RWPE1 (cell line): ENCODE data around the gene RAB31.

Experiments used
- CTCF ChIA-PET: fragments of 350-600 bp; sonication (Branson Sonifier 250); formaldehyde crosslinking; extraction: SDS; loops from one replicate; lab custom pipeline; 2021; lab: Yijun Ruan, JAX
- POLR2A ChIA-PET: fragments of 400-600 bp; formaldehyde crosslinking; extraction: SDS; loops from one replicate; lab custom pipeline; 2020; ENCODE audit warnings: antibody characterized with exemption; ENCODE audit not compliant: low non-redundant PET; lab: Yijun Ruan, JAX
- DNase-seq: peaks from one replicate; pipeline ENCODE4 v3.0.0; 2012; ENCODE audit warnings: low spot score
- H3K27ac ChIP-seq: fragments of 450-650 bp; 2 replicates; pipeline ENCODE4 v1.5.1; 2017
- CTCF ChIP-seq: fragments of 450-650 bp; conservative IDR thresholded peaks from 2 replicates; pipeline ENCODE4 v1.5.1; 2017; ENCODE audit warnings: low read depth, mild to moderate bottlenecking

The RAB31 gene

GRCh38 chr18:9845256-9845655 lies 137.2 kb downstream of the RAB31 start:
- POLR2A ChIA-PET = no interaction called here
- CTCF ChIA-PET = interaction anchor here (0.6 to 1.2 kb wide), 2 partner anchors 19 to 137 kb away, joined by 3 read pairs; partner anchors contain the start of gene RAB31
- H3K27ac ChIP-seq = no peak overlapping the region
- DNase-seq = no peak
- TF ChIP-seq CTCF = no peak

- H3K27ac ChIP-seq = no peak overlapping the region
- POLR2A ChIA-PET = no interaction called here
- CTCF ChIA-PET = interaction anchor here (0.6 to 1.2 kb wide), 2 partner anchors 18 to 138 kb away, joined by 3 read pairs; partner anchors contain the start of gene RAB31
- DNase-seq = no peak
- TF ChIP-seq CTCF = no peak
These were observed 138.2 kb downstream of the RAB31 start for GRCh38 chr18:9846162-9846925.

- TF ChIP-seq CTCF = no peak
- H3K27ac ChIP-seq = no peak overlapping the region
- ChIA-PET POLR2A (no interaction called here), CTCF (no interaction called here)
- no peak for DNase-seq
These were observed 140.2 kb downstream of the RAB31 start for GRCh38 chr18:9848170-9848879.

DNA sequence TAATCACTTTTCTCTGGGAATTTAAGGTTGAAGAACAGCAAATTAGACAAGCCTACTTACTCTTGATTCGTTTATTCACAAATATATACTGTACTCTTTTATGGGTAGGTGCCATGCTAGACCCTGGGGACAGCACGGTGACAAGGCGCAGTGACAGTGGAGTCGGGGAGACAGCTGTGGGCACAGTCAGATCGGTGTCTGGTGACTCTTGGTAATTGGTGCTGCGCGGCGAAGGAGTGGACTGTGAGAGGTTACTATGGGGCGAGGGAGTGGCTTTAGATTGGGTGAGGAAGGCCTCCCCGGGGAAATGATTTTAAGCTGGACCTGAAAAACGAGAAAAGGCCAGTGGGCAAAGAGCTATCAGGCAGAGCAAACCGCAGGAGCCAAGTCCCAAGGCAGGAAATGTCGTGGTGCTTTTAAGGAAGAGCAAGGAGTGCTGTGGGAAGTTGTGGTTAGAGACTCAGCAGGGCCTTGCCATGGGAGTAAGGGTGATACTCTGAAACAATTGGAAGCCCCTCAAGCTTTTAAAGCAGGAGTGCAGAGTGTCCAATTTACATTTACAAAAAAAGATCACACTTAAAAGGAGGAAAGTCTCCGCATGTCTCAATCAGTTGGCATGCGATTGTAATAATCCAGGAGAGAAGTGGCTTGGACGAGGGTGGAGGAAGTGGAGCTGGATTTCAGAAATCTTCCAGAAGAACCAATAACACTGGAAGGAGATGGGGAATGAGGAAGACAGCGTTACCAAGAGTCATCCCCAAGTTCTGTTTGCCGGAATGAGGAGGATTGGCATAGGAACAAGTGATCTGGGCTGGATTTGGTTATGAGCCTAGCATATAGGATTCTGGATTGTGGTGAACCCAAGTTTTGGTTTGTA lies 141.5 kb downstream of the RAB31 start:
- no peak for TF ChIP-seq CTCF
- ChIA-PET CTCF (interaction anchor here (0.6 kb wide), 1 partner anchor 14 kb away, joined by 3 read pairs; no protein-coding TSS in a partner anchor), POLR2A (no interaction called here)
- no peak overlapping the region for H3K27ac ChIP-seq
- no peak for DNase-seq

DNA sequence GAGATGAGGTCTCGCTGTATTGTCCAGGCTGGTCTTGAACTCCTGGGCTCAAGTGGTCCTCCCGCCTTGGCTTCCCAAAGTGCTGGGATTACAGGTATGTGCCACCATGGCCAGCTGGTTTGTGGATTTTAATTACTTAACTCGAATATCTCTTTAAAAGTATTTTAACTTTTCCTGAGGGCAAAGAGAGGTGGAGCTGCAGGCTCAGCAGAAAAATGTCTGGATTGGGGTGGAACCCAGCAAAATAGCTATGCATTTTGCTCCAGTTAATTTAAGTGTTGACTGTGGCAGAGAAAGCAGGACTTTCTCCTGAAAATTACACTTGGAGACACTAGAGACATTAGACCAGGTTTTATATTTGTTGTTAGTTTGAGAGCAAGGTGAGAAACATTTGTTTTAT lies 142.2 kb downstream of the RAB31 start:
- DNase-seq = no peak
- no peak for TF ChIP-seq CTCF
- ChIA-PET POLR2A (no interaction called here), CTCF (interaction anchor here (0.6 kb wide), 1 partner anchor 15 kb away, joined by 3 read pairs; no protein-coding TSS in a partner anchor)
- H3K27ac ChIP-seq = no peak overlapping the region; the same call in 1 of the 2 replicates

DNA sequence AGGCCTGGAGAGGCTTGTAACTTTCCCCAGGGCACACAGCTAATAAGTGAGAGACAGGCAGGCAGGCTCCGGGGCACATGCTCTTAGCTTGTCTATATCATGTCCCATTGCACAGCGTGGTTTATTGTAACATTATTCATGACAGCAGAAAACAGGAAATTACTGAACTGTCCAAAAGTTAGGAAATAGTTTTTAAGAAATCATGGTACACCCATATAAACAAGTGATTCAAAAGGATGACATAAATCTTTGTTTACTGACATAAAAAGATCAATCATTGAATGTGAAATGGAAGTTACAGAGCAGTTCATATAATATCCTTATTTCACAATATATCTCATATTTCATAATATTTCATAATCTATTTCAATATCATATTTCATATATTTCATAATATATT lies 143.4 kb downstream of the RAB31 start:
- TF ChIP-seq CTCF = no peak
- H3K27ac ChIP-seq = no peak overlapping the region
- CTCF ChIA-PET = interaction anchor here (0.6 kb wide), 1 partner anchor 86 kb away, joined by 4 read pairs; no protein-coding TSS in a partner anchor
- POLR2A ChIA-PET = no interaction called here
- no peak for DNase-seq
